DMS153 treated with DMSO at 0.1 percent for 48 hours (cell line): ENCODE data around the gene ASRGL1.

Source experiments
- DNase-seq: peaks from one replicate; lab custom pipeline; 2025; ENCODE audit not compliant: unreplicated experiment; lab: John Stamatoyannopoulos, UW

Gene ASRGL1

GRCh38 chr11:62439785-62440602, 102.7 kb downstream of the ASRGL1 start:
- no peak for DNase-seq
